GM21825 (cell line): ENCODE results near the gene ADIPOQ.
"Not testable (repeated sequence)": the region's sequence is repeated elsewhere in the genome, so short reads cannot be mapped to it uniquely, and the experiment has no call there.

ENCODE experiments used
- ATAC-seq: cut with Tn5 transposase; IDR thresholded peaks from one replicate; pipeline ENCODE4 v1.9.1; 2021; ENCODE audit warnings: mild to moderate bottlenecking, moderate library complexity; ENCODE audit not compliant: unreplicated experiment

ADIPOQ gene

DNA sequence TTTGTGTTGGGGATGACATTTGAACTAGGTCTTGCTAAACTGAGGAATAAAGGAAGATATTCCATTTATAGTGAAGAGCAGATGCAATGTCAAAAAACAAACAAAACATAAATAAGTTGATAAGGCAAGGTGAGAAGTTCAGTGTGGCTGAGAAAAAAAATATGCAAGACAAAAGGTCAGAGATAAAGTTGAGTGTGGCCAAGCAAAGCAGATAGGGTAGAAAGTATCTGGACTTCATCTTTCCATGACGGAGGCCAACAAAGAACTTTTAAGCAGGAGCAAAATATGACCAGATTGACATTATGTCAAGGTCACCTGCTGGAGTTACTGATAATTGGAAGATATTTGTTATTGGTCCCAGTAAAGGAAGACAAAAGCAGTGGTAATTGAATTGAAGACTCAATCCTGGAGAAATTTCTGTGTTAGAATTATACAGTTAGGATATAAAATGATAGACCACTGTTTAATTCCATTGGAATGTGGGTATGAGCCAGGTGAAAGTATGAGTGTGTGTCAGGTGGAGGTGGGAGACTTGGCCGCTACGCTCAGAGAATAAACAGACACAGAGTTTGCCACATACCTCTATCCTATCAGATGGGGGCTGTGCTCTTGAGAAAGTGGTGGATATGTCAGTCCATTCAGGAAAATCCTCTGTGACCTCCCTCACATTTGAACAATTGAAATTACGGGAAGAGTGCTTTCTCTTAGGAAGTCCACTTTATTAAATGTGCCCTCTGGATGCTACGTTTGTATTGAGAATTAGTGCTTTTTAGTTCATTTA, 28.1 kb downstream of the ADIPOQ start:
- ATAC-seq: no peak

DNA sequence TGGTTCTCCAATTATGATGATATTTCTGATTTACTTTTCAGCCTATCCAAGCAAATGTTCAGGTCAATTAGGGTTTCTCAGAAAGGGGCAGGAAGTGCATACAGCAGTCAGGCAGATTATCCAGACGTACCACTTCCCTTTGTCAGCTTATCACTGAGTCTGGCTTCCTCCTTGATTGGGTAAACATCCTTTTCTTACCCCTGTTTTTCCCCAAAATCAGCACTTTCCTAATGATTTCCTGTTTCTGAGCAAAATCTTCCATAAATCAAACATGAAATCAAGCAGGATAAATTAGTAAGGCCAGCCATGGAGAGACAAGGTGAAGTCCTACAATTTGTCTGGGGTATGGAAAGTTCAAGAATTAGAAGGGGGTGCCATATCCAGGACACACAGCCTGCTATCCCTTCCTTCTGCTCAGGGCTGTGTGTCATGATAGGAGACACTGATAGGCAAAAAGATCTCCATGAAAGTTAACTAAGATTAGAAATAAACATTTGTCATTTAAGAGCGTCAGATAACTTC, 29.0 kb downstream of the ADIPOQ start:
- ATAC-seq: no peak

DNA sequence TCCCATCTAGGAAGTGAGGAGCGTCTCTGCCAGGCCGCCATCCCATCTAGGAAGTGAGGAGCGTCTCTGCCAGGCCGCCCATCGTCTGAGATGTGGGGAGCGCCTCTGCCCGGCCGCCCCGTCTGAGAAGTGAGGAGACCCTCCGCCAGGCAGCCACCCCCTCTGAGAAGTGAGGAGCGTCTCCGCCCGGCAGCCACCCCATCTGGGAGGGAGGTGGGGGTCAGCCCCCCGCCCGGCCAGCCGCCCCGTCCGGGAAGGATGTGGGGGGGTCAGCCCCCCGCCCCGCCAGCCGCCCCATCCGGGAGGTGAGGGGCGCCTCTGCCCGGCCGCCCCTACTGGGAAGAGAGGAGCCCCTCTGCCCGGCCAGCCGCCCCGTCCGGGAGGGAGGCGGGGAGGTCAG, 31.3 kb downstream of the ADIPOQ start:
- ATAC-seq: not testable (repeated sequence)

DNA sequence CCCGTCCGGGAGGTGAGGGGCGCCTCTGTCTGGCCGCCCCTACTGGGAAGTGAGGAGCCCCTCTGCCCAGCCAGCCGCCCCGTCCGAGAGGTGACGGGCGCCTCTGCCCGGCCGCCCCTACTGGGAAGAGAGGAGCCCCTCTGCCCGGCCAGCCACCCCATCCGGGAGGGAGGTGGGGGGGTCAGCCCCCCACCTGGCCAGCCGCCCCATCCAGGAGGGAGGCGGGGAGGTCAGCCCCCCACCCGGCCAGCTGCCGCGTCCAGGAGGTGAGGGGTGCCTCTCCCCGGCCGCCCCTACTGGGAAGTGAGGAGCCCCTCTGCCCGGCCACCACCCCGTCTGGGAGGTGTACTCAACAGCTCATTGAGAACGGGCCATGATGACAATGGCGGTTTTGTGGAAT, 31.7 kb downstream of the ADIPOQ start:
- ATAC-seq: not testable (repeated sequence)

DNA sequence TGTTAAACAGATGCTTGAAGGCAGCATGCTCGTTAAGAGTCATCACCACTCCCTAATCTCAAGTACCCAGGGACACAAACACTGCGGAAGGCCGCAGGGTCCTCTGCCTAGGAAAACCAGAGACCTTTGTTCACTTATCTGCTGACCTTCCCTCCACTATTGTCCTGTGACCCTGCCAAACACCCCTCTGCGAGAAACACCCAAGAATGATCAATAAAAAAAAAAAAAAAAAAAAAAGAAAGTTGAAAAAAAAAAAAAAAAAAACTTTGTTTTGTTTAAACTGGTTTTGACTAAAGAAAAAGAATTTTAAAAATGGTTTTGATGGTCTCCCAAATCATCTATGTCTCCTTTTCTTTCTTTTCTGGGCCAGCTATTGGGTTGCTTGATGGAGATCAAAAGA, 32.3 kb downstream of the ADIPOQ start:
- not testable (repeated sequence) for ATAC-seq

DNA sequence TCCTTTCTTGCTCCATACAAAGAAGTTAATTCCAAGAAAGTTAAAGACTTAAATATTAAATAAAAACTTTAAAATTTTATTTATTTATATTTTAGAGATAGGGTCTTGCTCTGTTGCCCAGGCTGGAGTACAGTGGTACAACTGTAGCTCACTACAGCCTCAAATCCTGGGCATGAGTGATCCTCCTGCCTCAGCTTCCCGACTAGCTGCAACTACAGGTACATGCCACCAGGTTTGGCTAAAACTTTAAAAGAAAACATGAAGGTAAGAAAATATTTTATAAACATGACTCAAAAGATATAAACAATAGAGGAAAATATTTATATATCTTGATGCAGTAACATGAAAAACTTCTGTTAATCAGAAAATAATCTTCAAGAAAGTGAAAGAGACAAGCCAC, 33.2 kb downstream of the ADIPOQ start:
- no peak for ATAC-seq

DNA sequence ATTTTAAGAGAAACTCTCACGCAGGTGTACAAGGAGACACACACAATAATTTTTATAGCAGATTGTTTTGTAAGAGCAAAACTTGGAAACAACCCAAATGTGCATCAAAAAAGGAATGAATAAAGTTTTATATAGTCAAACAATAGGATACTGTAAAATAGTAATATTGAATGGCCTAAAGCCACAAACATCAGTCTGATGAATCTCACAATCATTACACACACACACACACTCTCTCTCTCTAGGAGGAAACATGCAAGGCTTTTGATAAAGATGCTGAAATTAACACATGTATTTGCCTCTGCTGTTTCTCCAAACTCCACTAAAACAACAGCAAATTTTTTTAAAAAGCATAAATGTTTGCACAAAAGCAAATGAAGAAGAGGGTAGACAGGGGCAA, 37.3 kb downstream of the ADIPOQ start:
- ATAC-seq: no peak

DNA sequence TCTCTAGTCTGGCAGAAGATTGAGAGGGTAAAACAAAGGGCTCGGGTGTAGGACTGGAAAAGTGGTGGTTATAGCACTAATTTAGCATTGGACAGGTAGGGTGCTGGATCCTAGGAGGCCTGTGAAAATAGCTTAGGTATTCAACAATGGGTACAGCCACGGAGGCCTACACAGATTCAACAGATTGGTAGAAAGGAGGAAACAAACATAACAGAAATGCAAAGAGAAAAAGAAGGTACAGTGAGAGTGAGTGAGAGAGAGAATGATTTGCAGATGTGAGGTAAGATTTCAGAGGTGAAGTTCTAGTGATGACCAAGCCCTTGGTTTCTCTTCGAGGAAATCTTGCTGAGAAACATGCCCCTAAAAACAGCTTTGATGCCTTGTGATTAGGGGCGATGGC, 37.9 kb downstream of the ADIPOQ start:
- ATAC-seq: no peak

DNA sequence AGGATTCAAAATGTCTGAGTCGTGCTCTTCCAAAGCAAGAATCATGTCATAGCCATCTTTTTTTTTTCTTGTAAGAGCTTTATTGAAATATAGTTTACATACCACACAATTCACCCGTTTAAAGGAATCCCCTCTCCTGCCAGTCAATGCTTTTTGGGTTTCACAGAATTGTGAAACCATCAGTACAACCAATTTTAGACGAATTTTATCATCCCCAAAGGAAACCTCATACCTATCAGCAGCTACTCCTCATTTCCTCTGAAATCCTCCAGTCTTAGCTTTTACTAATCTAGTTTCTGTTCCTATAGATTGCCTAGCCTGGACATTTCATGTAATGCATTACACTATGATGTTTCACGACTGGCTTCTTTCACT, 39.6 kb downstream of the ADIPOQ start:
- no peak for ATAC-seq

DNA sequence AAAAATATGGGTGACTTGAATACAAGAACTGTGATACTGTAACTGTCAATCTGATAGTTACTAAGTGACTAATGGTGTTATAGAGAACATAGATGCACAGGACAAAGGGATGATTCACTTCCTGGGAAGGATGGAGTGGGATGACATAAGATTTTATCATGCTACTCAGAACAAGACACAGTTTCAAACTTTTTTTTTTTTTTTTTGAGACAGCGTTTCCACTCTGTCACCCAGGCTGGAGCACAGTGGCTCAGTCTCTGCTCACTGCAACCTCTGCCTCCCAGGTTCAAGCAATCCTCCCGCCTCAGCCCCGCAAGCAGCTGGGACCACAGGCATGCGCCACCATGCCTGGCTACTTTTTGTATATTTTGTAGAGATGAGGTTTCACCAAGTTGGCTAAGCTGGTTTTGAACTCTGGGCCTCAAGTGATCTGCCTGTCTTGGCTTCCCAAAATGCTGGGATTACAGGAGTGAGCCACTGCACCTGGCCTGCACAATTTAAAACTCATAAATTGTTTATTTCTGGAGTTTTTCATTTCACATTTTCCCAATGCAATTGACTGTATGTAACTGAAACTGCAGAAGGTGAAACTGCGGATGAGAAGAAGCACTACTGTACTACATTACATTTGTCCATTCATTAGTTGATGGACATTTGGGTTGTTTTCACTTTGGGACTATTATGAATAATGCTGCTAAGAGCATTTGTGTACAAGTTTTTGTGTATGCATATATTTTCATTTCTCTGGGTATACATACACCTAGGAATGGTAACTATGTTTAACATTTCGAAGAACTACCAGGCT, 40.6 kb downstream of the ADIPOQ start:
- no peak for ATAC-seq

DNA sequence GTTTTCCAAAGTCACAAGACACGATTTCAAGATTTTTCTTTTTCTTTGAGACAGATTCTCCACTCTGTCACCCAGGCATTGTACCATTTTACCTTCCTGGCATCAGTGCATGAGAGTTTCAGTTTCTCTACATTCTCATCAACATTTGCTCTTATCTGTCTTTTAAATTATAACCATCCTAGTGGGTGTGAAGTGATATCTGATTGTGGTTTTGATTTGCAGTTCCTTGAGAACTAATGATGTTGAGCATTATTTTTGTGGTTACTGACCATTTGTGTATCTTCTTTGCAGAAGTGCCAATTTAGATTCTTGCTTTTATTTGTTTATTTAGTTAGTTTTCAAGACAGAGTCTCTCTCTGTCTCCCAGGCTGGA, 41.2 kb downstream of the ADIPOQ start:
- no peak for ATAC-seq

DNA sequence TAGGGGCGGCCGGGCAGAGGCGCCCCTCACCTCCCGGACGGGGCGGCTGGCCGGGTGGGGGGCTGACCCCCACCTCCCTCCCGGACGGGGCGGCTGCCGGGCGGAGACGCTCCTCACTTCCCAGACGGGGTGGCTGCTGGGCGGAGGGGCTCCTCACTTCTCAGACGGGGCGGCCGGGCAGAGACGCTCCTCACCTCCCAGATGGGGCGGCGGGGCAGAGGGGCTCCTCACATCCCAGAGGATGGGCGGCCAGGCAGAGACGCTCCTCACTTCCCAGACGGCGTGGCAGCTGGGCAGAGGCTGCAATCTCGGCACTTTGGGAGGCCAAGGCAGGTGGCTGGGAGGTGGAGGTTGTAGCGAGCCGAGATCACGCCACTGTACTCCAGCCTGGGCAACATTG, 42.4 kb downstream of the ADIPOQ start:
- not testable (repeated sequence) for ATAC-seq

DNA sequence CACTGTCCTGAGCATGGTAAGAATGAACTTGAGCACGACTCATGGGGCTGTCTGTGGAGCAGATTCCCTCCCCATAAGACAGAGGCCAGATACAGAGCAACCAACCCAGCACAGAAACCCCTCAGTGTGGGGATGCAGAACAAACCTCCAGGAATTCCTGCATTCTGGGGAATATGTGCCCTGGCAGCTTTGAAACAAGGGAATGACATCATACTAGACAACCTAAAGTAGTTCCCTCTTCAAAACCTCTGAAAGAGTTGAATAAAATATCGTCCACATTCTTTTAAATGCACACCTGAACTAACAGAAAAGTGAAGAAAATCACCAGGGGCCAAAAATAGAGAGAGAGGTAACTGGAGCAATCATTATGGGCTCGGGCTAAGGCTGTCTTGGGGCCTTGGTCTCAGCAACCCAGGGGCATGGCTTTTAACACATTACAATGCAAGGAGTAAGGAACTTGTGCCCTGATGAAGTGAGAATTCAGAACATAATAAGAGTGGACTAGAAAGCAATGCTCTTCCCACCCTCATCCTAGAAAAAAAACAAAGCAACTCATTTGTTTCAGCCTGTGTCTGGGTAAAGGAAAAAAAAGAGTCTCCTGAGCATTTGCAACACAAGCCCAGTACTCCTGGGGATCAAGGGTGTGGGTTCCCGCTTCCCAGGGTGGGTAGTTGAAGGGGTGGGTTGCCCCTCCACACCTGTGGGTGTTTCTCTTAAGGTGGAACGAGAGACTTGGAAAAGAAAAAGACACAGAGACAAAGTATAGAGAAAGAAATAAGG, 43.9 kb downstream of the ADIPOQ start:
- ATAC-seq: no peak

DNA sequence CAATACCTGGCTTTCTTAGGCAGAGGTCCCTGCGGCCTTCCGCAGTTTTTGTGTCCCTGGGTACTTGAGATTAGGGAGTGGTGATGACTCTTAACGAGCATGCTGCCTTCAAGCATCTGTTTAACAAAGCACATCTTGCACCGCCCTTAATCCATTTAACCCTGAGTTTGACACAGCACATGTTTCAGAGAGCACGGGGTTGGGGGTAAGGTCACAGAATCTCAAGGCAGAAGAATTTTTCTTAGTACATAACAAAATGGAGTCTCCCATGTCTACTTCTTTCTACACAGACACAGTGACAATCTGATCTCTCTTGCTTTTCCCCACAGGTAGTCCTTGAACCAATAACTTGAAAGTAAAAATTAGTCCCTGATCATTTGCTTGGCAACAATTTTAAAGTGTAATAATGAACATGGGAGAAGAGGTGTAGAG, 45.0 kb downstream of the ADIPOQ start:
- ATAC-seq: not testable (repeated sequence)

DNA sequence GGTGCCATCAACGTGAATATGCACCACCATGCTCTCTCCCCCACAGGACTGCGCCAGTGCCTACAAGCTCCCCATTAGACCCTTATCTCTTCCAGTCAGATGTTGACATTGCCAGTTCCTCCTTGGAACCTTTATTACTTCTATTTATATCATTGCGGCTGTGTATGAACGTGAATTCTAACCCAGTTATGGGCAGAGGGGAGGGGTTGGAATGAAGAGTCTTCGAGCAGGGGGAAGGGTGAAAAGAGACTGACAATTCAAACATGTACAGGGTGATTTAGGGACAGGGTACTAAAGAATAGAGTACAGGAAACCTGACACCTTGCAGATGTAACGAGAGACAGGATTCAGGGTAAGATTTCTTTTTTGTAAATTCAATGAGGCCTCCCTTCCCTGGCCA, 46.1 kb downstream of the ADIPOQ start:
- ATAC-seq: no peak

DNA sequence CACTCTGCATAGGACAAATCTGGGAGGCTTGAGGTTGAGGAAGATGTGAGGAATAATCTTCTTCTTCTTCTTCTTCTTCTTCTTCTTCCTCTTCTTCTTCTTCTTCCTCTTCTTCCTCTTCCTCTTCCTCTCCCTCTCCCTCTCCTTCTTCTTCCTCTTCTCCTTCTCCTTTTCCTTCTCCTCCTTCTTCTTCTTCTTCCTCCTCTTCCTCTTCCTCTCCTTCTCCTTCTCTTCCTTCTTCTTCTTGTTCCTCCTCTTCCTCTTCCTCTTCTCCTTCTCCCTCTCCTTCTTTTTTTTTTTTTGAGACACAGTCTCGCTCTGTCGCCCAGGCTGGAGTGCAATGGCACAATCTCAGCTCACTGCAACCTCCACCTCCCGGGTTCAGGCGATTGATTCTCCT, 47.2 kb downstream of the ADIPOQ start:
- ATAC-seq: not testable (repeated sequence)

DNA sequence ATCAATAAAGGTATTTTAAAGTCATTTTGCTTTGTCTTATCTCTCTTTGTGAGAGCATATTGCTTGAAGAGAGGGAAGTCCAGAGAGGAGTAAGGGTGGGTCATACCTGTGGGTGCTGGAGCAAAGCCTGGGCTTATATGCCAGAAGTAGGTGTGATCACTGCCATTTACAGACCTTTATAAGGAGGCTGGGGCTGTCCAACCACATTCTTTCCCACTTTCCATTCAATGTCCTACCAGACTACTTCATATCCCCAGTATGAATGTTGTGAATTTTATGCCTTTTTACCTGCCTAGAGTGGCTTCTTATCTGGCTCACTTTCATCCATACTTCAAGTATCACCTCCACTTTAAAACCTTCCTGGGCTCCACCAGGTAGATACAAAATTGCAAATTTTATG, 48.4 kb downstream of the ADIPOQ start:
- ATAC-seq: no peak

DNA sequence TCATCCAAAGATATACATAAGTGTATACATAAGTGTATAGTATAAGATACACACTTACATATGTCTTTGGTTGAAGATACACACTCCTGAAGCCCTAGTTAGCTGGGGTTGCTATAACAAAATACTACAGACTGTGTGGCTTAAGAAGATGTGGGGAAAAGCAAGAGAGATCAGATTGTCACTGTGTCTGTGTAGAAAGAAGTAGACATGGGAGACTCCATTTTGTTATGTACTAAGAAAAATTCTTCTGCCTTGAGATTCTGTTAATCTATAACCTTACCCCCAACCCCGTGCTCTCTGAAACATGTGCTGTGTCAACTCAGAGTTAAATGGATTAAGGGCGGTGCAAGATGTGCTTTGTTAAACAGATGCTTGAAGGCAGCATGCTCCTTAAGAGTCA, 50.6 kb downstream of the ADIPOQ start:
- not testable (repeated sequence) for ATAC-seq

DNA sequence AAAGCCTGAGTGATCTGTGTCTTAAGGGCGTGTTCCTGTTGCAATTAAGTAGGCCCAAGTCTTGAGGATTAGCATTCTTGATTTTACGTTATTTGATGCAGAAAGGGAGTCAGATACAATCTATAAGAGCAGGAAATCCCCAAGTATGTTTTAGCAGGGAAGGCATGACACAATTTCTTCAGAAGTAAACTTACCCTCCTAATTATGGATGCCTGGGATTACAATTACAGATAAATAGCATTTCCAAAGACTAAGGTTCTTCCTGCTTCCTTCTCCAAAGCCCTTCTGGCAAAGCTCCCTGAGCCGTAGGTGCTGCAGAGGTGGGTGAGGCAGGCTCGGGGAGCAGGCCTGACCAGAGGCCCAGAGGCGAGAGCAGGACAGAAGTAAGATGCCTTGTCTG, 52.9 kb downstream of the ADIPOQ start:
- no peak for ATAC-seq

DNA sequence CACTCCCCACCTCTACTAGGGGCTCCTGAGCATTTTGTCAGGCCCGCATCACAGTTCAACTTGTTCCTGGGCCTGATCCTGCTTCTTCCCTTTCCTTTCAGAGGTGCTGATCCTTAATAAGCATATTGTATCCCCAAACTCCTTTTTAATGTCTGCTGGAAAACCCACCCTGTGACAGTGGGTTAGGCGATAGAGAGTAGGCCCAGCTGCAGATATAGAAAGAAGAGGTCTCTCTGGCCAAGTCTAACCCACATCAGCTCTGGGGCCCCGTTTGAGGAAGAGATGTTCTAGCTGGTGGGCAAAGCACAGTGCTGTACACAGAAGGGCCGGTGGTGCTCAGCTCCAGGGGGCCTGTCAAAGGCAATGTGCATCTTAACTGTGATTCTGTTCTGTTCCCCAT, 53.5 kb downstream of the ADIPOQ start:
- no peak for ATAC-seq

DNA sequence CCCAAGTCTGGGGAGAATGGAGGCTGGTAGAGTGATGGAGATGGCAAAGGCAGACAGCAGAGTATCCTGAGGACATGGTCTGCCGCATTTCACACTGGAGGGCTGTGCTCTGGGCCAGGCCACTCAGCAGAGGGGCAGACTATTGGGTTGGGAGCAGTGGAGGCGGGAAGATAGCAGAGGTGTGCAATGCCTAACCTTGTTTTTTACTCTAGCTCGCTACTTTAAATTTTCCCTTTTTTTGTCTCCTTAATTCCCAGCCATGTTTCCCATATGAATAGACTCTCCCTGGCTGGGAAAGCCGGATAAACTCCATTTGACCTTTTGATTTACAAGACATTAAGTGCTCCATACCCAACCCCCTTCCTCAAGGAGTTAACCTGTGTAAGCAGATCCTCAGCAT, 54.4 kb downstream of the ADIPOQ start:
- no peak for ATAC-seq
